Mesenchymal stem cell (in vitro differentiated cells and primary cell): Measurements from ENCODE around the gene HYDIN.

Experiments used
- DNase-seq: peaks from one replicate; pipeline ENCODE4 v3.0.0-alpha.2; 2013
- H2AFZ ChIP-seq: one replicate; pipeline ENCODE4 v1.6.1; 2013; ENCODE audit warnings: low read depth, mild to moderate bottlenecking, control low read depth, inconsistent platforms, low read length, moderate library complexity
- H2AK5ac ChIP-seq: 2 replicates; pipeline ENCODE4 v1.6.1; 2013; ENCODE audit warnings: low read length, moderate library complexity, mild to moderate bottlenecking, inconsistent platforms; ENCODE audit not compliant: severe bottlenecking
- H2BK120ac ChIP-seq: one replicate; pipeline ENCODE4 v1.6.1; 2013; ENCODE audit warnings: low read depth, mild to moderate bottlenecking, inconsistent platforms, low read length, moderate library complexity
- H2BK12ac ChIP-seq, 2 experiments: one replicate each; pipeline ENCODE4 v1.6.1; 2013; ENCODE audit warnings: inconsistent platforms in 2 of 2, low read length in 2 of 2, mild to moderate bottlenecking in 2 of 2, moderate library complexity in 2 of 2, control low read depth in 1 of 2
- H2BK15ac ChIP-seq: one replicate; pipeline ENCODE4 v1.6.1; 2013; ENCODE audit warnings: mild to moderate bottlenecking, low read depth, inconsistent platforms; ENCODE audit not compliant: poor library complexity, severe bottlenecking
- H2BK5ac ChIP-seq: 2 replicates; pipeline ENCODE4 v1.6.1; 2013; ENCODE audit warnings: low read depth, mild to moderate bottlenecking, low read length, control low read depth, inconsistent platforms; ENCODE audit not compliant: poor library complexity, severe bottlenecking
- H3K14ac ChIP-seq, 2 experiments: one replicate each; pipeline ENCODE4 v1.6.1; 2013; ENCODE audit warnings: inconsistent platforms in 2 of 2, low read length in 2 of 2, control low read depth in 1 of 2, mild to moderate bottlenecking in 1 of 2, moderate library complexity in 1 of 2
- H3K18ac ChIP-seq, 2 experiments: one replicate each; pipeline ENCODE4 v1.6.1; 2013; ENCODE audit warnings: inconsistent platforms in 2 of 2, low read length in 2 of 2, control low read depth in 1 of 2, low read depth in 1 of 2, mild to moderate bottlenecking in 1 of 2
- H3K23ac ChIP-seq, 2 experiments: one replicate each; pipeline ENCODE4 v1.6.1; 2013; ENCODE audit warnings: inconsistent platforms in 2 of 2, low read length in 2 of 2, mild to moderate bottlenecking in 2 of 2, moderate library complexity in 2 of 2, control low read depth in 1 of 2
- H3K27ac ChIP-seq: 2 replicates; pipeline ENCODE4 v1.5.1; 2013; ENCODE audit warnings: mild to moderate bottlenecking, moderate library complexity, low read length, control low read depth, inconsistent platforms; ENCODE audit not compliant: poor library complexity, severe bottlenecking
- H3K27me3 ChIP-seq, 2 experiments: 2 replicates each; pipeline versions ENCODE4 v1.6.1 to v1.7.0; 2013; ENCODE audit warnings: low read length in 2 of 2, mild to moderate bottlenecking in 2 of 2, moderate library complexity in 2 of 2, control low read depth in 1 of 2, inconsistent platforms in 1 of 2; ENCODE audit not compliant: control insufficient read depth in 1 of 2, insufficient read depth in 1 of 2
- H3K36me3 ChIP-seq, 2 experiments: 2 replicates each; pipeline versions ENCODE4 v1.6.1 to v1.7.0; 2013; ENCODE audit warnings: low read length in 2 of 2, control low read depth in 1 of 2, inconsistent platforms in 1 of 2, low read depth in 1 of 2, mild to moderate bottlenecking in 1 of 2; ENCODE audit not compliant: insufficient read depth in 2 of 2, control insufficient read depth in 1 of 2
- H3K4ac ChIP-seq, 2 experiments: one replicate each; pipeline ENCODE4 v1.6.1; 2013; ENCODE audit warnings: inconsistent platforms in 2 of 2, low read length in 2 of 2, mild to moderate bottlenecking in 2 of 2, moderate library complexity in 2 of 2, control low read depth in 1 of 2, low read depth in 1 of 2
- H3K4me1 ChIP-seq: 2 replicates; pipeline ENCODE4 v1.6.1; 2013; ENCODE audit warnings: low read depth, low read length, control low read depth; ENCODE audit not compliant: control insufficient read depth, insufficient read depth
- H3K4me2 ChIP-seq: 2 replicates; pipeline ENCODE4 v1.6.1; 2013; ENCODE audit warnings: low read length, mild to moderate bottlenecking, inconsistent platforms; ENCODE audit not compliant: poor library complexity, severe bottlenecking
- H3K4me3 ChIP-seq, 2 experiments: 2 replicates each; pipeline versions ENCODE4 v1.5.1 to v1.7.0; 2013; ENCODE audit warnings: low read length in 2 of 2, mild to moderate bottlenecking in 2 of 2, control low read depth in 1 of 2, low read depth in 1 of 2; ENCODE audit not compliant: insufficient read depth in 1 of 2
- H3K79me1 ChIP-seq: replicated peaks from 2 replicates; pipeline ENCODE4 v1.6.1; 2013; ENCODE audit warnings: mild to moderate bottlenecking, control low read depth, low read length, inconsistent platforms; ENCODE audit not compliant: poor library complexity, severe bottlenecking
- H3K9ac ChIP-seq: 2 replicates; pipeline ENCODE4 v1.7.0; 2013; ENCODE audit warnings: mild to moderate bottlenecking, low read length, moderate library complexity
- H3K9me3 ChIP-seq: 2 replicates; pipeline ENCODE4 v1.7.0; 2013; ENCODE audit warnings: mild to moderate bottlenecking, low read length; ENCODE audit not compliant: control insufficient read depth
- H4K8ac ChIP-seq: one replicate; pipeline ENCODE4 v1.6.1; 2013; ENCODE audit warnings: inconsistent platforms, mild to moderate bottlenecking, low read length, moderate library complexity
- H4K91ac ChIP-seq: one replicate; pipeline ENCODE4 v1.6.1; 2013; ENCODE audit warnings: mild to moderate bottlenecking, low read length, inconsistent platforms
- WGBS: methylation state at CpG from one replicate; pipeline ENCODE4 v1.1.7; 2013; ENCODE audit warnings: mixed read lengths; 5-methylcytosine and 5-hydroxymethylcytosine counted together

HYDIN gene

GRCh38 chr16:71250461-71251235 lies 20.1 kb upstream of the HYDIN start:
- Histone ChIP-seq H3K4me3 (no peak overlapping the region), H3K18ac (no peak overlapping the region), H3K9me3 (no peaks in the 10 kb centered on the region), H2BK12ac (no peak overlapping the region), H2BK15ac (no peak overlapping the region), H3K36me3 (no peaks in the 10 kb centered on the region), H3K9ac (no peak overlapping the region), H4K91ac (no peak overlapping the region), H3K4me1 (no peaks in the 10 kb centered on the region), H2AK5ac (no peak overlapping the region), H3K27ac (no peak overlapping the region), H3K79me1 (no peaks in the 10 kb centered on the region), H2AFZ (no peak overlapping the region), H3K27me3 (no peaks in the 10 kb centered on the region), H3K4me2 (no peak overlapping the region), H2BK120ac (no peak overlapping the region), H3K23ac (no peak overlapping the region), H2BK5ac (no peak overlapping the region), H3K4ac (no peak overlapping the region), H4K8ac (no peak overlapping the region), H3K14ac (no peak overlapping the region)
- DNase-seq: no peak
- WGBS: 85% methylated on average over 5 of the region's 5 CpGs

- Histone ChIP-seq H3K4ac (no peak overlapping the region), H2AK5ac (no peak overlapping the region), H2AFZ (no peak overlapping the region), H3K36me3 (no peaks in the 10 kb centered on the region), H3K27ac (no peak overlapping the region), H4K8ac (no peak overlapping the region), H3K23ac (no peak overlapping the region), H3K4me1 (no peaks in the 10 kb centered on the region), H3K9ac (no peak overlapping the region), H2BK120ac (no peak overlapping the region), H3K27me3 (no peaks in the 10 kb centered on the region), H3K18ac (no peak overlapping the region), H3K4me2 (no peak overlapping the region), H3K79me1 (no peaks in the 10 kb centered on the region), H2BK15ac (no peak overlapping the region), H3K14ac (no peak overlapping the region), H2BK12ac (no peak overlapping the region), H4K91ac (no peak overlapping the region), H3K4me3 (no peak overlapping the region), H3K9me3 (no peaks in the 10 kb centered on the region), H2BK5ac (no peak overlapping the region)
- DNase-seq: no peak
- WGBS: 12% methylated on average over 1 of the region's 1 CpG
These were observed 18.9 kb upstream of the HYDIN start for GRCh38 chr16:71249399-71249798.

GRCh38 chr16:71247478-71247877 lies 17.0 kb upstream of the HYDIN start:
- Histone ChIP-seq H3K27me3 (no peaks in the 10 kb centered on the region), H3K14ac (no peak overlapping the region), H3K4me3 (no peak overlapping the region), H4K8ac (no peak overlapping the region), H2AFZ (no peak overlapping the region), H3K36me3 (no peaks in the 10 kb centered on the region), H3K9ac (no peak overlapping the region), H3K27ac (no peak overlapping the region), H3K4ac (no peak overlapping the region), H2AK5ac (no peak overlapping the region), H3K23ac (no peak overlapping the region), H2BK120ac (no peak overlapping the region), H2BK15ac (no peak overlapping the region), H2BK5ac (no peak overlapping the region), H3K4me1 (no peaks in the 10 kb centered on the region), H3K79me1 (no peaks in the 10 kb centered on the region), H2BK12ac (no peak overlapping the region), H3K4me2 (no peak overlapping the region), H3K18ac (no peak overlapping the region), H3K9me3 (no peaks in the 10 kb centered on the region), H4K91ac (no peak overlapping the region)
- DNase-seq: no peak
- 80% methylated on average over 7 of the region's 7 CpGs for WGBS

GRCh38 chr16:71246309-71246708 lies 15.8 kb upstream of the HYDIN start:
- no peak overlapping the region for H3K23ac ChIP-seq
- no peak for DNase-seq
- H3K14ac ChIP-seq: no peak overlapping the region
- H2AFZ ChIP-seq: no peak overlapping the region
- H3K4me1 ChIP-seq: no peaks in the 10 kb centered on the region
- no peak overlapping the region for H3K27ac ChIP-seq
- no peak overlapping the region for H3K9ac ChIP-seq
- no peaks in the 10 kb centered on the region for H3K27me3 ChIP-seq
- H3K36me3 ChIP-seq: no peaks in the 10 kb centered on the region
- no peak overlapping the region for H4K8ac ChIP-seq
- no peaks in the 10 kb centered on the region for H3K79me1 ChIP-seq
- no peak overlapping the region for H3K4me3 ChIP-seq
- H3K4ac ChIP-seq: no peak overlapping the region
- H3K4me2 ChIP-seq: no peak overlapping the region
- H3K9me3 ChIP-seq: no peaks in the 10 kb centered on the region
- H2BK12ac ChIP-seq: no peak overlapping the region
- H4K91ac ChIP-seq: no peak overlapping the region
- no peak overlapping the region for H2BK120ac ChIP-seq
- H2BK15ac ChIP-seq: no peak overlapping the region
- no peak overlapping the region for H2AK5ac ChIP-seq
- H2BK5ac ChIP-seq: no peak overlapping the region
- H3K18ac ChIP-seq: no peak overlapping the region
